HepG2 (cell line): ENCODE measurements around the gene FTL. TPM values are rescaled to one million over a fixed set of nuclear protein-coding genes. Genes with fewer than 3 reads are reported as not detected.

Source experiments
- DNMT3B ChIP-seq: conservative IDR thresholded peaks from 2 replicates; pipeline ENCODE4 v1.6.1; 2016; ENCODE audit warnings: missing biosample characterization, control low read depth
- DPF2 ChIP-seq: sonication (generic); formaldehyde crosslinking; IDR thresholded peaks from 2 replicates; pipeline ENCODE4 v1.4.0; 2020; ENCODE audit warnings: mild to moderate bottlenecking, low read depth, missing genetic modification reagents, borderline replicate concordance
- FOXK2 ChIP-seq: fragments of 450-650 bp; IDR thresholded peaks from 2 replicates; pipeline ENCODE4 v1.6.1; 2016
- HINFP ChIP-seq: sonication (generic); formaldehyde crosslinking; IDR thresholded peaks from 2 replicates; pipeline ENCODE4 v1.4.0; 2020; ENCODE audit warnings: low read depth, mild to moderate bottlenecking, missing genetic modification reagents
- HNF1B ChIP-seq: sonication (generic); formaldehyde crosslinking; IDR thresholded peaks from 2 replicates; pipeline ENCODE4 v1.5.1; 2020; ENCODE audit warnings: mild to moderate bottlenecking, moderate library complexity, missing genetic modification reagents
- KAT8 ChIP-seq: IDR thresholded peaks from 2 replicates; pipeline ENCODE4 v1.6.1; 2016; ENCODE audit warnings: missing genetic modification reagents, missing compliant biosample characterization
- KIAA2018 ChIP-seq: sonication (generic); formaldehyde crosslinking; IDR thresholded peaks from 2 replicates; pipeline ENCODE4 v1.5.0; 2020; ENCODE audit warnings: mild to moderate bottlenecking, missing genetic modification reagents, borderline replicate concordance
- MED1 ChIP-seq: sonication (generic); formaldehyde crosslinking; IDR thresholded peaks from 2 replicates; pipeline ENCODE4 v1.4.0; 2020; ENCODE audit warnings: missing genetic modification reagents
- MXD1 ChIP-seq: sonication (generic); formaldehyde crosslinking; IDR thresholded peaks from 2 replicates; pipeline ENCODE4 v1.4.0; 2020; ENCODE audit warnings: mild to moderate bottlenecking, missing genetic modification reagents
- RNF2 ChIP-seq: fragments of 450-650 bp; conservative IDR thresholded peaks from 2 replicates; pipeline ENCODE4 v1.6.1; 2016; ENCODE audit warnings: low read depth
- SRF ChIP-seq: IDR thresholded peaks from 2 replicates; pipeline ENCODE4 v1.6.1; 2011; ENCODE audit warnings: mild to moderate bottlenecking, low read depth, low read length, moderate library complexity
- TFDP2 ChIP-seq: sonication (generic); formaldehyde crosslinking; IDR thresholded peaks from 2 replicates; pipeline ENCODE4 v1.4.0; 2020; ENCODE audit warnings: missing genetic modification reagents
- TIGD3 ChIP-seq: sonication (generic); formaldehyde crosslinking; IDR thresholded peaks from 2 replicates; pipeline ENCODE4 v1.5.1; 2020; ENCODE audit warnings: mild to moderate bottlenecking, missing genetic modification reagents, borderline replicate concordance
- ZNF746 ChIP-seq: sonication (generic); formaldehyde crosslinking; IDR thresholded peaks from 2 replicates; pipeline ENCODE4 v1.8.0; 2022; ENCODE audit warnings: mild to moderate bottlenecking, missing genetic modification reagents
- polyA plus RNA-seq, 8 experiments: library from polyadenylated mRNA; depleted of rRNA in 3 of 8; stranded (reverse) in 7 of 8; unstranded in 1 of 8; fragments of >200 nt; fragmentation: Illumina TruSeq in 4 of 8; extraction: Trizol in 4 of 8; gene quantifications; 2 replicates each; pipeline versions ENCODE4 v1.2.1 to v1.2.3, GENCODE V29; 2011 to 2016; ENCODE audit warnings: low read depth in 4 of 8, missing spikeins in 1 of 8, mixed read lengths in 1 of 8; ENCODE audit not compliant: insufficient read depth in 1 of 8
- total RNA-seq, 5 experiments: library from RNA; depleted of rRNA; stranded (reverse); fragments of >200 nt; fragmentation: Illumina TruSeq; extraction: Trizol; gene quantifications; 2 replicates each; pipeline ENCODE4 v1.2.3, GENCODE V29; 2016; ENCODE audit warnings: low read depth in 1 of 5

Gene FTL
- total and polyA plus RNA-seq, 2 of the 13 experiments (the other 11 are each of a cell fraction or from before 2014, with no cell fraction given): 2,721 to 8,800 TPM

- TF ChIP-seq MED1 (CRISPR knock-in tag) (peak; percentile 71), ZNF746 (CRISPR knock-in tag) (peak; percentile 75; the same call in 1 of the 2 replicates), HNF1B (CRISPR knock-in tag) (peak; percentile 100), DPF2 (CRISPR knock-in tag) (no peak; the same call in none of the 2 replicates), TFDP2 (peak; percentile 88), MXD1 (CRISPR knock-in tag) (no peak), RNF2 (no peak), SRF (no peak), KAT8 (peak; percentile 73), KIAA2018 (no peak), DNMT3B (CRISPR knock-in tag) (peak; percentile 81; the same call in 1 of the 2 replicates), HINFP (CRISPR knock-in tag) (no peak), TIGD3 (CRISPR knock-in tag) (no peak), FOXK2 (peak; percentile 41; the same call in 1 of the 2 replicates)
Observed at GRCh38 chr19:48963371-48964204, 1.5 kb upstream of the FTL start (continued).
